Ascending aorta (tissue), 2 donors: ENCODE results near the gene CNTN5. TPM values are rescaled to one million over a fixed set of nuclear protein-coding genes. Genes with fewer than 3 reads are reported as not detected.

Experiments used
- DNase-seq, 2 donors: peaks; one replicate each; pipeline ENCODE4 v3.0.0-alpha.2; 2019; ENCODE audit warnings: low spot score in 2 of 2
- H3K27ac ChIP-seq, 2 donors: fragments of 200-600 bp; sonication (generic); one replicate each; pipeline ENCODE4 v1.5.1; 2016 to 2017; ENCODE audit warnings: mild to moderate bottlenecking in 1 of 2
- H3K27me3 ChIP-seq: fragments of 200-600 bp; sonication (generic); one replicate; pipeline ENCODE4 v1.5.1; 2017
- H3K36me3 ChIP-seq, 2 donors: fragments of 200-600 bp; sonication (generic); one replicate each; pipeline ENCODE4 v1.5.1; 2016
- H3K4me1 ChIP-seq, 2 donors: fragments of 200-600 bp; sonication (generic); one replicate each; pipeline ENCODE4 v1.5.1; 2016 to 2017; ENCODE audit warnings: mild to moderate bottlenecking in 1 of 2
- H3K4me3 ChIP-seq, 2 donors: fragments of 200-600 bp; sonication (generic); one replicate each; pipeline ENCODE4 v1.5.1; 2016 to 2017; ENCODE audit warnings: mild to moderate bottlenecking in 1 of 2
- H3K9me3 ChIP-seq, 2 donors: fragments of 200-600 bp; sonication (generic); one replicate each; pipeline ENCODE4 v1.5.1; 2016
- CTCF ChIP-seq, 3 experiments: fragments of 200-600 bp in 2 of 3; fragments of 450-650 bp in 1 of 3; sonication (generic) in 2 of 3; IDR thresholded peaks; one replicate each; pipeline ENCODE4 v1.5.1; 2016 to 2019; ENCODE audit warnings: antibody characterized with exemption in 3 of 3, mild to moderate bottlenecking in 1 of 3, moderate library complexity in 1 of 3
- intact Hi-C: fragments of 100-400 bp; cut with DNase I; formaldehyde crosslinking; loops from one replicate; pipeline ENCODE4 v1.15.1; 2023
- total RNA-seq: library from RNA; depleted of rRNA; stranded (reverse); fragments of >200 nt; gene quantifications from one replicate; pipeline ENCODE4 v1.1.0, GENCODE V29; 2016

The CNTN5 gene
- total RNA-seq, 1 donor from 2014 or later, result 3.6 TPM

GRCh38 chr11:100119176-100119575 lies 1098.4 kb downstream of the CNTN5 start:
- Histone ChIP-seq H3K27ac (no peak overlapping the region), H3K27me3 (no peaks in the 10 kb centered on the region), H3K36me3 (no peaks in the 10 kb centered on the region), H3K9me3 (no peaks in the 10 kb centered on the region), H3K4me1 (no peaks in the 10 kb centered on the region), H3K4me3 (no peak overlapping the region)
- intact Hi-C loops, result no loop called here
- no peak for DNase-seq
- no peak for TF ChIP-seq CTCF (IDR thresholded peaks at IDR 0.05)

- no peak for DNase-seq
- no peaks in the 10 kb centered on the region for H3K27me3 ChIP-seq
- intact Hi-C loops, result no loop called here
- no peaks in the 10 kb centered on the region for H3K36me3 ChIP-seq
- H3K27ac ChIP-seq, result no peak overlapping the region
- H3K4me3 ChIP-seq, result no peak overlapping the region
- no peak for TF ChIP-seq CTCF (IDR thresholded peaks at IDR 0.05)
- H3K4me1 ChIP-seq, result no peaks in the 10 kb centered on the region
- H3K9me3 ChIP-seq, result no peaks in the 10 kb centered on the region
These were observed 1112.4 kb downstream of the CNTN5 start for GRCh38 chr11:100133114-100133513.

- no peak for DNase-seq
- TF ChIP-seq CTCF (IDR thresholded peaks at IDR 0.05), result no peak
- no peaks in the 10 kb centered on the region for H3K4me1 ChIP-seq
- H3K4me3 ChIP-seq, result no peak overlapping the region
- intact Hi-C loops, result no loop called here
- no peaks in the 10 kb centered on the region for H3K36me3 ChIP-seq
- no peaks in the 10 kb centered on the region for H3K9me3 ChIP-seq
- no peaks in the 10 kb centered on the region for H3K27me3 ChIP-seq
- H3K27ac ChIP-seq, result no peak overlapping the region
These were observed 1120.5 kb downstream of the CNTN5 start for GRCh38 chr11:100141201-100141600.

GRCh38 chr11:100151944-100152343 lies 1131.2 kb downstream of the CNTN5 start:
- no peaks in the 10 kb centered on the region for H3K4me1 ChIP-seq
- no peak overlapping the region for H3K27ac ChIP-seq
- H3K4me3 ChIP-seq, result no peak overlapping the region
- no peaks in the 10 kb centered on the region for H3K27me3 ChIP-seq
- no peak for TF ChIP-seq CTCF (IDR thresholded peaks at IDR 0.05)
- H3K36me3 ChIP-seq, result no peaks in the 10 kb centered on the region
- DNase-seq, result no peak
- H3K9me3 ChIP-seq, result no peaks in the 10 kb centered on the region
- intact Hi-C loops, result no loop called here

GRCh38 chr11:100152766-100153165 lies 1132.0 kb downstream of the CNTN5 start:
- no peak for DNase-seq
- no peak for TF ChIP-seq CTCF (IDR thresholded peaks at IDR 0.05)
- H3K27ac ChIP-seq, result no peak overlapping the region
- intact Hi-C loops, result no loop called here
- no peak overlapping the region for H3K4me3 ChIP-seq
- H3K4me1 ChIP-seq, result no peaks in the 10 kb centered on the region
- no peaks in the 10 kb centered on the region for H3K9me3 ChIP-seq
- H3K36me3 ChIP-seq, result no peaks in the 10 kb centered on the region
- H3K27me3 ChIP-seq, result no peaks in the 10 kb centered on the region

GRCh38 chr11:100163471-100163870 lies 1142.7 kb downstream of the CNTN5 start:
- H3K27ac ChIP-seq, result no peak overlapping the region
- H3K4me3 ChIP-seq, result no peak overlapping the region
- H3K27me3 ChIP-seq, result no peaks in the 10 kb centered on the region
- no peak for TF ChIP-seq CTCF (IDR thresholded peaks at IDR 0.05)
- no peaks in the 10 kb centered on the region for H3K36me3 ChIP-seq
- no peaks in the 10 kb centered on the region for H3K9me3 ChIP-seq
- intact Hi-C loops, result no loop called here
- DNase-seq, result no peak
- no peaks in the 10 kb centered on the region for H3K4me1 ChIP-seq
